Endothelial cell (in vitro differentiated cells): ENCODE data around the gene MICAL3. TPM values are rescaled to one million over a fixed set of nuclear protein-coding genes. Genes with fewer than 3 reads are reported as not detected.

Experiments used
- DNase-seq: peaks from one replicate; pipeline ENCODE4 v3.0.0; 2021; ENCODE audit warnings: low spot score
- H3K27ac Mint-ChIP-seq: one replicate; pipeline ENCODE4 v1.8.0; 2021; ENCODE audit warnings: mixed read lengths, inconsistent platforms; ENCODE audit not compliant: unreplicated experiment
- H3K27me3 Mint-ChIP-seq: one replicate; pipeline ENCODE4 v1.8.0; 2021; ENCODE audit warnings: mild to moderate bottlenecking, moderate library complexity, mixed read lengths, inconsistent platforms; ENCODE audit not compliant: unreplicated experiment
- H3K36me3 Mint-ChIP-seq: one replicate; pipeline ENCODE4 v1.8.0; 2021; ENCODE audit warnings: mild to moderate bottlenecking, low read depth, mixed read lengths, inconsistent platforms; ENCODE audit not compliant: unreplicated experiment
- H3K4me1 Mint-ChIP-seq: one replicate; pipeline ENCODE4 v1.8.0; 2021; ENCODE audit warnings: mild to moderate bottlenecking, mixed read lengths, inconsistent platforms; ENCODE audit not compliant: unreplicated experiment
- H3K4me3 Mint-ChIP-seq: one replicate; pipeline ENCODE4 v1.8.0; 2021; ENCODE audit warnings: mild to moderate bottlenecking, mixed read lengths, inconsistent platforms; ENCODE audit not compliant: unreplicated experiment
- H3K9me3 Mint-ChIP-seq: one replicate; pipeline ENCODE4 v1.8.0; 2021; ENCODE audit warnings: mixed read lengths, inconsistent platforms; ENCODE audit not compliant: unreplicated experiment
- CTCF ChIP-seq: fragments of 200-600 bp; sonication (generic); IDR thresholded peaks from one replicate; pipeline ENCODE4 v1.5.0; 2021; ENCODE audit warnings: antibody characterized with exemption; ENCODE audit not compliant: unreplicated experiment
- total RNA-seq: library from RNA; stranded (reverse); fragmentation: NEBNext Ultra II Directional; extraction: Animal tissue kit (Norgen Biotek cat#: 25700); gene quantifications from one replicate; pipeline ENCODE4 v1.2.1, GENCODE V29; 2021; ENCODE audit not compliant: unreplicated experiment

MICAL3 gene
- total RNA-seq, 1 donor from 2014 or later = 54.3 TPM

- DNase-seq = no peak
- no peak for TF ChIP-seq CTCF
- no peak overlapping the region for H3K4me3 Mint-ChIP-seq
- H3K4me1 Mint-ChIP-seq = no peaks in the 10 kb centered on the region
- H3K27ac Mint-ChIP-seq = no peak overlapping the region
- H3K9me3 Mint-ChIP-seq = no peaks in the 10 kb centered on the region
- peaks cover 5% of the 10 kb centered on the region for H3K27me3 Mint-ChIP-seq
- H3K36me3 Mint-ChIP-seq = peaks cover 2% of the 10 kb centered on the region
Measured at GRCh38 chr22:17754233-17754925, 270.0 kb downstream of the MICAL3 start.

GRCh38 chr22:17753401-17753989 lies 270.9 kb downstream of the MICAL3 start:
- no peak for TF ChIP-seq CTCF
- Mint-ChIP-seq H3K27ac (no peak overlapping the region), H3K36me3 (peaks cover 3% of the 10 kb centered on the region), H3K27me3 (peaks cover 5% of the 10 kb centered on the region), H3K9me3 (no peaks in the 10 kb centered on the region), H3K4me3 (no peak overlapping the region), H3K4me1 (no peaks in the 10 kb centered on the region)
- no peak for DNase-seq

- no peak for TF ChIP-seq CTCF
- Mint-ChIP-seq H3K4me1 (peaks cover 2% of the 10 kb centered on the region), H3K4me3 (no peak overlapping the region)
Measured at GRCh38 chr22:17751596-17751995, 272.8 kb downstream of the MICAL3 start.

GRCh38 chr22:17749605-17750395 lies 274.6 kb downstream of the MICAL3 start:
- Mint-ChIP-seq H3K9me3 (no peaks in the 10 kb centered on the region), H3K36me3 (peaks cover 3% of the 10 kb centered on the region), H3K27ac (no peak overlapping the region), H3K27me3 (peaks cover 5% of the 10 kb centered on the region), H3K4me3 (no peak overlapping the region), H3K4me1 (peaks cover 6% of the 10 kb centered on the region)
- no peak for DNase-seq
- no peak for TF ChIP-seq CTCF

More at GRCh38 chr22:17751596-17751995, 272.8 kb downstream of the MICAL3 start:
- Mint-ChIP-seq H3K9me3 (no peaks in the 10 kb centered on the region), H3K27me3 (peaks cover 5% of the 10 kb centered on the region), H3K27ac (no peak overlapping the region), H3K36me3 (peaks cover 3% of the 10 kb centered on the region)
- no peak for DNase-seq
